ENCODE data around the gene ARHGAP24.

Gene ARHGAP24

GRCh38 chr4:85707611-85708010 lies 232.7 kb downstream of the ARHGAP24 start:
- DNase-seq (ENCODE audit: insufficient read length, low spot score), result no peak
- FAIRE-seq, result no peak
- TF ChIP-seq POLR2A (IDR thresholded peaks at IDR 0.05; ENCODE audit: low read depth, low read length), result no peak

GRCh38 chr4:85708468-85708867 lies 233.5 kb downstream of the ARHGAP24 start:
- TF ChIP-seq POLR2A (IDR thresholded peaks at IDR 0.05; ENCODE audit: low read depth, low read length), result no peak
- no peak for DNase-seq (ENCODE audit: insufficient read length, low spot score)
- no peak for FAIRE-seq

- FAIRE-seq (no peak), DNase-seq (ENCODE audit: insufficient read length, low spot score) (no peak)
Observed at GRCh38 chr4:85713005-85713404, 238.1 kb downstream of the ARHGAP24 start.

GRCh38 chr4:85715991-85716737 lies 241.2 kb downstream of the ARHGAP24 start:
- no peak for FAIRE-seq
- no peak for TF ChIP-seq POLR2A (IDR thresholded peaks at IDR 0.05; ENCODE audit: low read depth, low read length)
- DNase-seq (ENCODE audit: insufficient read length, low spot score), result no peak

More at GRCh38 chr4:85713005-85713404, 238.1 kb downstream of the ARHGAP24 start:
- no peak for TF ChIP-seq POLR2A (IDR thresholded peaks at IDR 0.05; ENCODE audit: low read depth, low read length)

GRCh38 chr4:85717351-85717750 lies 242.4 kb downstream of the ARHGAP24 start:
- DNase-seq (ENCODE audit: insufficient read length, low spot score) (no peak), FAIRE-seq (no peak)
- no peak for TF ChIP-seq POLR2A (IDR thresholded peaks at IDR 0.05; ENCODE audit: low read depth, low read length)

- no peak for TF ChIP-seq POLR2A (IDR thresholded peaks at IDR 0.05; ENCODE audit: low read depth, low read length)
- no peak for DNase-seq (ENCODE audit: insufficient read length, low spot score)
- no peak for FAIRE-seq
Observed at GRCh38 chr4:85717847-85718246, 242.9 kb downstream of the ARHGAP24 start.

- DNase-seq (ENCODE audit: insufficient read length, low spot score) (peak; percentile 12), FAIRE-seq (peak; percentile 62)
- no peak for TF ChIP-seq POLR2A (IDR thresholded peaks at IDR 0.05; ENCODE audit: low read depth, low read length)
Observed at GRCh38 chr4:85720735-85721134, 245.8 kb downstream of the ARHGAP24 start.

- TF ChIP-seq POLR2A (IDR thresholded peaks at IDR 0.05; ENCODE audit: low read depth, low read length), result no peak
- no peak for DNase-seq (ENCODE audit: insufficient read length, low spot score)
- no peak for FAIRE-seq
Observed at GRCh38 chr4:85722401-85722800, 247.5 kb downstream of the ARHGAP24 start.

- FAIRE-seq, result no peak
- TF ChIP-seq POLR2A (IDR thresholded peaks at IDR 0.05; ENCODE audit: low read depth, low read length), result no peak
- DNase-seq (ENCODE audit: insufficient read length, low spot score), result no peak
Observed at GRCh38 chr4:85722807-85723206, 247.9 kb downstream of the ARHGAP24 start.

GRCh38 chr4:85724791-85725563 lies 250.0 kb downstream of the ARHGAP24 start:
- no peak for DNase-seq (ENCODE audit: insufficient read length, low spot score)
- no peak for TF ChIP-seq POLR2A (IDR thresholded peaks at IDR 0.05; ENCODE audit: low read depth, low read length)
- FAIRE-seq, result no peak

- DNase-seq (ENCODE audit: insufficient read length, low spot score) (no peak), FAIRE-seq (no peak)
- no peak for TF ChIP-seq POLR2A (IDR thresholded peaks at IDR 0.05; ENCODE audit: low read depth, low read length)
Observed at GRCh38 chr4:85725721-85726170, 250.8 kb downstream of the ARHGAP24 start.

- TF ChIP-seq POLR2A (IDR thresholded peaks at IDR 0.05; ENCODE audit: low read depth, low read length), result no peak
Observed at GRCh38 chr4:85726555-85726954, 251.6 kb downstream of the ARHGAP24 start.

GRCh38 chr4:85728464-85728863 lies 253.5 kb downstream of the ARHGAP24 start:
- no peak for TF ChIP-seq POLR2A (IDR thresholded peaks at IDR 0.05; ENCODE audit: low read depth, low read length)
- FAIRE-seq (no peak), DNase-seq (ENCODE audit: insufficient read length, low spot score) (no peak)

More at GRCh38 chr4:85726555-85726954, 251.6 kb downstream of the ARHGAP24 start:
- FAIRE-seq (no peak), DNase-seq (ENCODE audit: insufficient read length, low spot score) (no peak)

- no peak for DNase-seq (ENCODE audit: insufficient read length, low spot score)
- no peak for FAIRE-seq
- no peak for TF ChIP-seq POLR2A (IDR thresholded peaks at IDR 0.05; ENCODE audit: low read depth, low read length)
Observed at GRCh38 chr4:85732124-85732523, 257.2 kb downstream of the ARHGAP24 start.

- no peak for TF ChIP-seq POLR2A (IDR thresholded peaks at IDR 0.05; ENCODE audit: low read depth, low read length)
- DNase-seq (ENCODE audit: insufficient read length, low spot score) (no peak), FAIRE-seq (no peak)
Observed at GRCh38 chr4:85733798-85734197, 258.8 kb downstream of the ARHGAP24 start.
